ENCODE results near the gene OR5P2. TPM values are rescaled to one million over a fixed set of nuclear protein-coding genes. Genes with fewer than 3 reads are reported as not detected.
"Not testable (repeated sequence)": the region's sequence is repeated elsewhere in the genome, so short reads cannot be mapped to it uniquely, and the experiment has no call there.

The OR5P2 gene
- not detected for total RNA-seq

- intact Hi-C loops (cut with micrococcal nuclease): no loop called here
- Mint-ChIP-seq H3K4me3 (no peak within 1 kb of the TSS), H3K27me3 (ENCODE audit: low read depth) (peaks cover 12% of the 10 kb centered on the region), H3K27ac (no peak within 1 kb of the TSS), H3K36me3 (ENCODE audit: low read depth) (no peaks in the 10 kb centered on the region), H3K9me3 (no peaks in the 10 kb centered on the region), H3K4me1 (ENCODE audit: low read depth) (no peaks in the 10 kb centered on the region)
- CTCF ChIA-PET: no interaction called here
- no peak for DNase-seq
Observed at GRCh38 chr11:7796842-7797241, at the start of gene OR5P2. OR5P2 (minus strand) TSS chr11:7796942; CDS start chr11:7796942, 0 bp downstream.

GRCh38 chr11:7846003-7846402 lies 49.3 kb upstream of the OR5P2 start:
- intact Hi-C loops (cut with micrococcal nuclease): no loop called here
- Mint-ChIP-seq H3K36me3 (ENCODE audit: low read depth) (no peaks in the 10 kb centered on the region), H3K4me1 (ENCODE audit: low read depth) (no peaks in the 10 kb centered on the region), H3K27ac (no peak overlapping the region), H3K27me3 (ENCODE audit: low read depth) (peaks cover 15% of the 10 kb centered on the region), H3K4me3 (no peak overlapping the region), H3K9me3 (peaks cover 2% of the 10 kb centered on the region)
- CTCF ChIA-PET: no interaction called here
- DNase-seq: no peak

- DNase-seq: no peak
- H3K27ac Mint-ChIP-seq: no peak overlapping the region
- intact Hi-C loops (cut with micrococcal nuclease): no loop called here
- CTCF ChIA-PET: no interaction called here
- no peaks in the 10 kb centered on the region for H3K36me3 Mint-ChIP-seq (ENCODE audit: low read depth)
- H3K9me3 Mint-ChIP-seq: peaks cover 2% of the 10 kb centered on the region
- no peaks in the 10 kb centered on the region for H3K4me1 Mint-ChIP-seq (ENCODE audit: low read depth)
- peaks cover 15% of the 10 kb centered on the region for H3K27me3 Mint-ChIP-seq (ENCODE audit: low read depth)
- no peak overlapping the region for H3K4me3 Mint-ChIP-seq
Observed at GRCh38 chr11:7844986-7845385, 48.2 kb upstream of the OR5P2 start.

- H3K27ac Mint-ChIP-seq: no peak overlapping the region
- CTCF ChIA-PET: no interaction called here
- intact Hi-C loops (cut with micrococcal nuclease): no loop called here
- DNase-seq: no peak
- H3K4me3 Mint-ChIP-seq: no peak overlapping the region
- H3K36me3 Mint-ChIP-seq (ENCODE audit: low read depth): no peaks in the 10 kb centered on the region
- peaks cover 15% of the 10 kb centered on the region for H3K27me3 Mint-ChIP-seq (ENCODE audit: low read depth)
- no peaks in the 10 kb centered on the region for H3K4me1 Mint-ChIP-seq (ENCODE audit: low read depth)
- peaks cover 2% of the 10 kb centered on the region for H3K9me3 Mint-ChIP-seq
Observed at GRCh38 chr11:7844521-7844920, 47.8 kb upstream of the OR5P2 start.

GRCh38 chr11:7840578-7840977 lies 43.8 kb upstream of the OR5P2 start:
- H3K36me3 Mint-ChIP-seq (ENCODE audit: low read depth): no peaks in the 10 kb centered on the region
- intact Hi-C loops (cut with micrococcal nuclease): no loop called here
- DNase-seq: no peak
- H3K27ac Mint-ChIP-seq: no peak overlapping the region
- no peak overlapping the region for H3K4me3 Mint-ChIP-seq
- no peaks in the 10 kb centered on the region for H3K4me1 Mint-ChIP-seq (ENCODE audit: low read depth)
- H3K27me3 Mint-ChIP-seq (ENCODE audit: low read depth): peaks cover 13% of the 10 kb centered on the region
- peaks cover 2% of the 10 kb centered on the region for H3K9me3 Mint-ChIP-seq
- CTCF ChIA-PET: no interaction called here

GRCh38 chr11:7833527-7833926 lies 36.8 kb upstream of the OR5P2 start:
- Mint-ChIP-seq H3K27me3 (ENCODE audit: low read depth) (no peaks in the 10 kb centered on the region), H3K4me3 (no peak overlapping the region), H3K9me3 (no peaks in the 10 kb centered on the region), H3K4me1 (ENCODE audit: low read depth) (no peaks in the 10 kb centered on the region), H3K36me3 (ENCODE audit: low read depth) (no peaks in the 10 kb centered on the region), H3K27ac (no peak overlapping the region)
- intact Hi-C loops (cut with micrococcal nuclease): no loop called here
- CTCF ChIA-PET: no interaction called here
- DNase-seq: no peak

GRCh38 chr11:7830740-7831139 lies 34.0 kb upstream of the OR5P2 start, which contains the start of gene OR5P3:
OR5P3 (minus strand) TSS chr11:7830840.
- H3K4me1 Mint-ChIP-seq (ENCODE audit: low read depth): no peaks in the 10 kb centered on the region
- CTCF ChIA-PET: no interaction called here
- H3K4me3 Mint-ChIP-seq: no peak within 1 kb of the TSS
- H3K9me3 Mint-ChIP-seq: no peaks in the 10 kb centered on the region
- no peaks in the 10 kb centered on the region for H3K36me3 Mint-ChIP-seq (ENCODE audit: low read depth)
- H3K27me3 Mint-ChIP-seq (ENCODE audit: low read depth): no peaks in the 10 kb centered on the region
- H3K27ac Mint-ChIP-seq: no peak within 1 kb of the TSS
- DNase-seq: no peak
- intact Hi-C loops (cut with micrococcal nuclease): no loop called here

- DNase-seq: no peak
- H3K36me3 Mint-ChIP-seq (ENCODE audit: low read depth): no peaks in the 10 kb centered on the region
- CTCF ChIA-PET: no interaction called here
- intact Hi-C loops (cut with micrococcal nuclease): no loop called here
- H3K27me3 Mint-ChIP-seq (ENCODE audit: low read depth): peaks cover 4% of the 10 kb centered on the region
- H3K4me3 Mint-ChIP-seq: no peak overlapping the region
- no peaks in the 10 kb centered on the region for H3K9me3 Mint-ChIP-seq
- H3K4me1 Mint-ChIP-seq (ENCODE audit: low read depth): no peaks in the 10 kb centered on the region
- H3K27ac Mint-ChIP-seq: no peak overlapping the region
Observed at GRCh38 chr11:7826324-7826723, 29.6 kb upstream of the OR5P2 start.

- H3K27ac Mint-ChIP-seq; H3K4me3 Mint-ChIP-seq; CTCF ChIA-PET; intact Hi-C loops (cut with micrococcal nuclease); H3K27me3 Mint-ChIP-seq (ENCODE audit: low read depth); H3K4me1 Mint-ChIP-seq (ENCODE audit: low read depth); H3K36me3 Mint-ChIP-seq (ENCODE audit: low read depth); DNase-seq: not testable (repeated sequence)
- peaks cover 13% of the 10 kb centered on the region for H3K9me3 Mint-ChIP-seq
Observed at GRCh38 chr11:7820417-7820816, 23.7 kb upstream of the OR5P2 start.

GRCh38 chr11:7814897-7815296 lies 18.2 kb upstream of the OR5P2 start:
- H3K4me3 Mint-ChIP-seq; DNase-seq; H3K27ac Mint-ChIP-seq; H3K27me3 Mint-ChIP-seq (ENCODE audit: low read depth); H3K4me1 Mint-ChIP-seq (ENCODE audit: low read depth); intact Hi-C loops (cut with micrococcal nuclease); CTCF ChIA-PET; H3K36me3 Mint-ChIP-seq (ENCODE audit: low read depth): not testable (repeated sequence)
- H3K9me3 Mint-ChIP-seq: peaks cover 23% of the 10 kb centered on the region

GRCh38 chr11:7810301-7810700 lies 13.6 kb upstream of the OR5P2 start:
- H3K27me3 Mint-ChIP-seq (ENCODE audit: low read depth); H3K27ac Mint-ChIP-seq; H3K4me1 Mint-ChIP-seq (ENCODE audit: low read depth); H3K36me3 Mint-ChIP-seq (ENCODE audit: low read depth); H3K4me3 Mint-ChIP-seq; DNase-seq; intact Hi-C loops (cut with micrococcal nuclease): not testable (repeated sequence)
- CTCF ChIA-PET: interaction anchor here (0.6 kb wide), 1 partner anchor 177 kb away, joined by 3 read pairs; the partner anchor contains the start of gene EIF3F
- H3K9me3 Mint-ChIP-seq: peaks cover 31% of the 10 kb centered on the region

- no peaks in the 10 kb centered on the region for H3K36me3 Mint-ChIP-seq (ENCODE audit: low read depth)
Observed at GRCh38 chr11:7793233-7793632, 3.5 kb downstream of the OR5P2 start.

GRCh38 chr11:7787239-7787638 lies 9.5 kb downstream of the OR5P2 start:
- no peak overlapping the region for H3K27ac Mint-ChIP-seq
- peaks cover 6% of the 10 kb centered on the region for H3K9me3 Mint-ChIP-seq

More at GRCh38 chr11:7793233-7793632, 3.5 kb downstream of the OR5P2 start:
- Mint-ChIP-seq H3K27me3 (ENCODE audit: low read depth) (peaks cover 2% of the 10 kb centered on the region), H3K9me3 (no peaks in the 10 kb centered on the region), H3K27ac (no peak overlapping the region), H3K4me1 (ENCODE audit: low read depth) (no peaks in the 10 kb centered on the region), H3K4me3 (no peak overlapping the region)
- CTCF ChIA-PET: no interaction called here
- DNase-seq: no peak
- intact Hi-C loops (cut with micrococcal nuclease): no loop called here

GRCh38 chr11:7775689-7776088 lies 21.1 kb downstream of the OR5P2 start:
- intact Hi-C loops (cut with micrococcal nuclease): no loop called here
- Mint-ChIP-seq H3K27ac (no peak overlapping the region), H3K27me3 (ENCODE audit: low read depth) (peaks cover 13% of the 10 kb centered on the region), H3K4me1 (ENCODE audit: low read depth) (no peaks in the 10 kb centered on the region), H3K4me3 (no peak overlapping the region), H3K36me3 (ENCODE audit: low read depth) (no peaks in the 10 kb centered on the region), H3K9me3 (no peaks in the 10 kb centered on the region)
- no peak for DNase-seq
- CTCF ChIA-PET: no interaction called here

More at GRCh38 chr11:7787239-7787638, 9.5 kb downstream of the OR5P2 start:
- intact Hi-C loops (cut with micrococcal nuclease): no loop called here
- CTCF ChIA-PET: no interaction called here
- DNase-seq: no peak
- Mint-ChIP-seq H3K36me3 (ENCODE audit: low read depth) (no peaks in the 10 kb centered on the region), H3K27me3 (ENCODE audit: low read depth) (no peaks in the 10 kb centered on the region), H3K4me1 (ENCODE audit: low read depth) (no peaks in the 10 kb centered on the region), H3K4me3 (no peak overlapping the region)
